ENCODE measurements around the gene FABP6. TPM values are rescaled to one million over a fixed set of nuclear protein-coding genes. Genes with fewer than 3 reads are reported as not detected.

Gene FABP6
- polyA plus RNA-seq, 3 donors, result not detected

GRCh38 chr5:160263326-160263855 is 34.1 kb downstream of the FABP6 start:
- intact Hi-C loops (cut with micrococcal nuclease), result no loop called here
- no peak overlapping the region for H2AFZ ChIP-seq (ENCODE audit: insufficient read depth, low read depth, low read length, poor library complexity, severe bottlenecking)
- H3K27me3 Mint-ChIP-seq (ENCODE audit: low read depth in 3 of 3), result peaks cover 10 to 13% (median 13%) of the 10 kb centered on the region in 3 donors
- peaks cover 0 to 2% (median 0%) of the 10 kb centered on the region in 7 donors for H3K9me3 Mint-ChIP-seq
- TF ChIP-seq CTCF (IDR thresholded peaks at IDR 0.05), result no peak
- H3K9ac ChIP-seq (ENCODE audit: insufficient read depth, low read length, poor library complexity, severe bottlenecking), result no peak overlapping the region
- no peaks in the 10 kb centered on the region for H4K20me1 ChIP-seq (ENCODE audit: insufficient read depth, low read length)
- WGBS (ENCODE audit: insufficient coverage), result 88% methylated on average over 2 of the region's 4 CpGs
- H3K27ac ChIP-seq (ENCODE audit: low read depth in 1 of 2, low read length in 2 of 2), result no peak overlapping the region
- no peaks in the 10 kb centered on the region for H3K79me2 ChIP-seq (ENCODE audit: insufficient read depth, low read length)
- H3K36me3 ChIP-seq (replicated peaks in 1 of 2; ENCODE audit: control insufficient read depth in 1 of 2, insufficient read depth in 2 of 2, low read length in 2 of 2), result no peaks in the 10 kb centered on the region
- peak overlapping the region in 1 of 7 donors; percentile 32 for H3K27ac Mint-ChIP-seq
- DNase-seq, result no peak
- peaks cover 0 to 3% of the 10 kb centered on the region in 2 donors for H3K27me3 ChIP-seq (ENCODE audit: control insufficient read depth in 2 of 2, insufficient read depth in 2 of 2, low read length in 2 of 2)
- H3K36me3 Mint-ChIP-seq, result no peaks in the 10 kb centered on the region
- no peak overlapping the region for H3K4me3 Mint-ChIP-seq
- no peak overlapping the region for H3K4me3 ChIP-seq (replicated peaks in 1 of 3; ENCODE audit: low read depth in 2 of 3, low read length in 3 of 3)
- no peaks in the 10 kb centered on the region for H3K9me3 ChIP-seq (replicated peaks in 1 of 2; ENCODE audit: control insufficient read depth in 1 of 2, insufficient read depth in 1 of 2, low read length in 2 of 2)
- H3K4me1 Mint-ChIP-seq, result peaks cover 27% of the 10 kb centered on the region
- H3K4me2 ChIP-seq (replicated peaks; ENCODE audit: extremely low read depth, low read length, poor library complexity, severe bottlenecking), result no peak overlapping the region
- peaks cover 5 to 14% of the 10 kb centered on the region in 2 donors for H3K4me1 ChIP-seq (ENCODE audit: control insufficient read depth in 1 of 2, insufficient read depth in 2 of 2, low read length in 2 of 2)

GRCh38 chr5:160266044-160266443 is 36.7 kb downstream of the FABP6 start:
- Mint-ChIP-seq H3K4me3 (no peak overlapping the region), H3K36me3 (no peaks in the 10 kb centered on the region), H3K9me3 (peaks cover 0 to 3% (median 0%) of the 10 kb centered on the region in 7 donors), H3K27ac (peak overlapping the region in 3 of 7 donors; percentile 4 to 68 (median 10)), H3K4me1 (peaks cover 35% of the 10 kb centered on the region), H3K27me3 (ENCODE audit: low read depth in 3 of 3) (peaks cover 10 to 15% (median 14%) of the 10 kb centered on the region in 3 donors)
- Histone ChIP-seq H4K20me1 (ENCODE audit: insufficient read depth, low read length) (no peaks in the 10 kb centered on the region), H3K36me3 (replicated peaks in 1 of 2; ENCODE audit: control insufficient read depth in 1 of 2, insufficient read depth in 2 of 2, low read length in 2 of 2) (no peaks in the 10 kb centered on the region), H2AFZ (ENCODE audit: insufficient read depth, low read depth, low read length, poor library complexity, severe bottlenecking) (no peak overlapping the region), H3K9me3 (replicated peaks in 1 of 2; ENCODE audit: control insufficient read depth in 1 of 2, insufficient read depth in 1 of 2, low read length in 2 of 2) (no peaks in the 10 kb centered on the region), H3K79me2 (ENCODE audit: insufficient read depth, low read length) (no peaks in the 10 kb centered on the region), H3K4me3 (replicated peaks in 1 of 3; ENCODE audit: low read depth in 2 of 3, low read length in 3 of 3) (no peak overlapping the region), H3K27ac (ENCODE audit: low read depth in 1 of 2, low read length in 2 of 2) (no peak overlapping the region), H3K4me1 (ENCODE audit: control insufficient read depth in 1 of 2, insufficient read depth in 2 of 2, low read length in 2 of 2) (peaks cover 17 to 28% of the 10 kb centered on the region in 2 donors), H3K4me2 (replicated peaks; ENCODE audit: extremely low read depth, low read length, poor library complexity, severe bottlenecking) (no peak overlapping the region), H3K9ac (ENCODE audit: insufficient read depth, low read length, poor library complexity, severe bottlenecking) (no peak overlapping the region), H3K27me3 (ENCODE audit: control insufficient read depth in 2 of 2, insufficient read depth in 2 of 2, low read length in 2 of 2) (peaks cover 0 to 3% of the 10 kb centered on the region in 2 donors)
- DNase-seq, result no peak
- intact Hi-C loops (cut with micrococcal nuclease), result loop anchor here (5.0 kb wide), 2 partner anchors 56 to 66 kb away; no protein-coding TSS in a partner anchor
- WGBS (ENCODE audit: insufficient coverage), result 92% methylated on average over 2 of the region's 5 CpGs
- no peak for TF ChIP-seq CTCF (IDR thresholded peaks at IDR 0.05)
